ENCODE measurements around the gene SSU72. TPM values are rescaled to one million over a fixed set of nuclear protein-coding genes. Genes with fewer than 3 reads are reported as not detected.
A peak's percentile ranks its signal among the peaks of the same experiment; 100 is the strongest.

The SSU72 gene
- total RNA-seq, 2 experiments from 2014 or later = 95.4 to 101 TPM

GRCh38 chr1:1605724-1606123 is 31.1 kb upstream of the SSU72 start:
- Mint-ChIP-seq H3K36me3 (ENCODE audit: low read depth) (no peaks in the 10 kb centered on the region), H3K27me3 (no peaks in the 10 kb centered on the region), H3K9me3 (no peaks in the 10 kb centered on the region), H3K4me1 (ENCODE audit: low read depth) (peaks cover 17% of the 10 kb centered on the region), H3K27ac (no peak overlapping the region), H3K4me3 (no peak overlapping the region)
- Histone ChIP-seq H3K4me3 (ENCODE audit: low read length) (no peak overlapping the region), H3K36me3 (ENCODE audit: insufficient read depth, low read length) (no peaks in the 10 kb centered on the region), H3K27ac (ENCODE audit: low read depth in 1 of 2, low read length in 2 of 2) (no peak overlapping the region), H3K9me3 (ENCODE audit: control insufficient read depth in 1 of 2, insufficient read depth in 1 of 2, low read length in 2 of 2) (no peaks in the 10 kb centered on the region), H3K27me3 (ENCODE audit: control insufficient read depth in 1 of 2, insufficient read depth in 2 of 2, low read length in 2 of 2) (no peaks in the 10 kb centered on the region), H3K4me1 (ENCODE audit: insufficient read depth, low read length) (peaks cover 17% of the 10 kb centered on the region)
- CTCF ChIA-PET = no interaction called here
- no peak for TF ChIP-seq CTCF (IDR thresholded peaks at IDR 0.05)
- intact Hi-C loops (cut with DNase I, micrococcal nuclease) = no loop called here
- ATAC-seq (ENCODE audit: poor library complexity) (no peak), DNase-seq (peak in 1 of 14 experiments; percentile 38)
- POLR2A ChIA-PET = interaction anchor here (2.2 kb wide), 1 partner anchor 9 kb away, joined by 16 read pairs; the partner anchor contains the start of gene MIB2

- Mint-ChIP-seq H3K27me3 (no peaks in the 10 kb centered on the region), H3K36me3 (ENCODE audit: low read depth) (no peaks in the 10 kb centered on the region)
Observed at GRCh38 chr1:1605034-1605591, 30.4 kb upstream of the SSU72 start.

GRCh38 chr1:1604374-1605033 is 29.8 kb upstream of the SSU72 start:
- ATAC-seq (ENCODE audit: poor library complexity) (no peak), DNase-seq (peak in 1 of 14 experiments; percentile 20)
- Histone ChIP-seq H3K4me3 (ENCODE audit: low read length) (no peak overlapping the region), H3K36me3 (ENCODE audit: insufficient read depth, low read length) (no peaks in the 10 kb centered on the region), H3K9me3 (ENCODE audit: control insufficient read depth in 1 of 2, insufficient read depth in 1 of 2, low read length in 2 of 2) (no peaks in the 10 kb centered on the region), H3K4me1 (ENCODE audit: insufficient read depth, low read length) (peaks cover 23% of the 10 kb centered on the region), H3K27me3 (ENCODE audit: control insufficient read depth in 1 of 2, insufficient read depth in 2 of 2, low read length in 2 of 2) (no peaks in the 10 kb centered on the region), H3K27ac (ENCODE audit: low read depth in 1 of 2, low read length in 2 of 2) (no peak overlapping the region)
- peak overlapping the region; percentile 61 for H3K27ac Mint-ChIP-seq
- H3K4me1 Mint-ChIP-seq (ENCODE audit: low read depth) = peaks cover 17% of the 10 kb centered on the region
- intact Hi-C loops (cut with DNase I, micrococcal nuclease) = no loop called here
- no peaks in the 10 kb centered on the region for H3K9me3 Mint-ChIP-seq
- no peaks in the 10 kb centered on the region for H3K36me3 Mint-ChIP-seq (ENCODE audit: low read depth)
- CTCF ChIA-PET = interaction anchor here (0.6 kb wide), 1 partner anchor 91 kb away, joined by 4 read pairs; no protein-coding TSS in a partner anchor
- no peak overlapping the region for H3K4me3 Mint-ChIP-seq
- no peak for TF ChIP-seq CTCF (IDR thresholded peaks at IDR 0.05)
- H3K27me3 Mint-ChIP-seq = no peaks in the 10 kb centered on the region
- POLR2A ChIA-PET = interaction anchor here (0.8 to 1.2 kb wide), 3 partner anchors 9 to 11 kb away, joined by 4 to 5 read pairs (median 4); partner anchors contain the start of gene MIB2

More at GRCh38 chr1:1605034-1605591, 30.4 kb upstream of the SSU72 start:
- CTCF ChIA-PET = interaction anchor here (0.6 kb wide), 1 partner anchor 90 kb away, joined by 4 read pairs; no protein-coding TSS in a partner anchor
- intact Hi-C loops (cut with DNase I, micrococcal nuclease) = no loop called here
- H3K4me3 Mint-ChIP-seq = no peak overlapping the region
- H3K9me3 Mint-ChIP-seq = no peaks in the 10 kb centered on the region
- peaks cover 23% of the 10 kb centered on the region for H3K4me1 ChIP-seq (ENCODE audit: insufficient read depth, low read length)
- POLR2A ChIA-PET = interaction anchor here (0.8 kb wide), 1 partner anchor 9 kb away, joined by 4 read pairs; no protein-coding TSS in a partner anchor
- DNase-seq = peak in 1 of 14 experiments; percentile 49
- H3K4me1 Mint-ChIP-seq (ENCODE audit: low read depth) = peaks cover 17% of the 10 kb centered on the region
- ATAC-seq (ENCODE audit: poor library complexity) = no peak
- no peaks in the 10 kb centered on the region for H3K36me3 ChIP-seq (ENCODE audit: insufficient read depth, low read length)
- no peak overlapping the region for H3K27ac ChIP-seq (ENCODE audit: low read depth in 1 of 2, low read length in 2 of 2)
- H3K27me3 ChIP-seq (ENCODE audit: control insufficient read depth in 1 of 2, insufficient read depth in 2 of 2, low read length in 2 of 2) = no peaks in the 10 kb centered on the region
- peak overlapping the region; percentile 61 for H3K27ac Mint-ChIP-seq
- no peak for TF ChIP-seq CTCF (IDR thresholded peaks at IDR 0.05)
- H3K9me3 ChIP-seq (ENCODE audit: control insufficient read depth in 1 of 2, insufficient read depth in 1 of 2, low read length in 2 of 2) = no peaks in the 10 kb centered on the region
- H3K4me3 ChIP-seq (ENCODE audit: low read length) = no peak overlapping the region

Measured in CD4-positive, alpha-beta T cell (primary cell).